B cell (primary cell): ENCODE data around the gene ARHGEF4. TPM values are rescaled to one million over a fixed set of nuclear protein-coding genes. Genes with fewer than 3 reads are reported as not detected.

Experiments used
- ATAC-seq: fragments of 200-7000 bp; cut with Tn5 transposase; one replicate; pipeline ENCODE4 v1.10.0; 2021; ENCODE audit warnings: low read depth, mild to moderate bottlenecking, moderate number of reproducible peaks, moderate library complexity
- CTCF ChIA-PET: fragments of 350-600 bp; sonication (Branson Sonifier 250); formaldehyde crosslinking; loops from one replicate; lab custom pipeline; 2021; ENCODE audit warnings: antibody characterized with exemption, inconsistent platforms; lab: Charles Lee
- POLR2A ChIA-PET: fragments of 350-600 bp; sonication (Branson Sonifier 250); formaldehyde crosslinking; loops from one replicate; lab custom pipeline; 2021; ENCODE audit warnings: antibody characterized with exemption; lab: Charles Lee
- DNase-seq: peaks from one replicate; pipeline ENCODE4 v3.0.0; 2013
- H2AFZ ChIP-seq: 2 replicates; pipeline ENCODE4 v1.6.1; 2012; ENCODE audit warnings: mild to moderate bottlenecking, low read depth, low read length; ENCODE audit not compliant: insufficient read depth, poor library complexity, severe bottlenecking
- H3K27ac ChIP-seq, 2 donors: 1 replicate in 1 of 2; 2 replicates in 1 of 2; pipeline ENCODE4 v1.5.1; 2012 to 2013; ENCODE audit warnings: low read length in 2 of 2, mild to moderate bottlenecking in 2 of 2, moderate library complexity in 1 of 2
- H3K27me3 ChIP-seq, 4 experiments: fragments of 200-600 bp in 1 of 4; sonication (generic) in 1 of 4; replicated peaks in 1 of 4; 1 replicate in 2 of 4; 2 replicates in 2 of 4; pipeline versions ENCODE4 v1.6.1 to v1.7.0; 2013 to 2016; ENCODE audit warnings: low read length in 3 of 4, mild to moderate bottlenecking in 2 of 4, mixed read lengths in 1 of 4, moderate library complexity in 1 of 4; ENCODE audit not compliant: insufficient read depth in 4 of 4, control insufficient read depth in 3 of 4; ENCODE audit errors: control extremely low read depth in 1 of 4
- H3K36me3 ChIP-seq, 2 experiments: replicated peaks in 1 of 2; 1 replicate in 1 of 2; 2 replicates in 1 of 2; pipeline versions ENCODE4 v1.6.1 to v1.7.1; 2013; ENCODE audit warnings: low read length in 1 of 2; ENCODE audit not compliant: insufficient read depth in 2 of 2, control insufficient read depth in 1 of 2; ENCODE audit errors: control extremely low read depth in 1 of 2, extremely low read depth in 1 of 2
- H3K4me1 ChIP-seq, 2 donors: fragments of 200-600 bp in 1 of 2; sonication (generic) in 1 of 2; 1 replicate in 1 of 2; 2 replicates in 1 of 2; pipeline versions ENCODE4 v1.5.1 to v1.6.1; 2013 to 2017; ENCODE audit warnings: low read length in 2 of 2; ENCODE audit not compliant: control insufficient read depth in 2 of 2, insufficient read depth in 2 of 2
- H3K4me2 ChIP-seq: replicated peaks from 2 replicates; pipeline ENCODE3; 2012; ENCODE audit warnings: mild to moderate bottlenecking, low read depth, low read length; ENCODE audit not compliant: poor library complexity, severe bottlenecking
- H3K4me3 ChIP-seq, 5 experiments: fragments of 200-600 bp in 1 of 5; sonication (generic) in 1 of 5; 1 replicate in 3 of 5; 2 replicates in 2 of 5; pipeline versions ENCODE4 v1.5.1 to v1.7.0; 2011 to 2016; ENCODE audit warnings: low read length in 4 of 5, mild to moderate bottlenecking in 4 of 5, low read depth in 2 of 5, control low read depth in 1 of 5, moderate library complexity in 1 of 5; ENCODE audit not compliant: insufficient read depth in 1 of 5; ENCODE audit errors: control extremely low read depth in 1 of 5, extremely low read depth in 1 of 5
- H3K79me2 ChIP-seq: fragments of 200-600 bp; sonication (generic); one replicate; pipeline ENCODE4 v1.6.0; 2016; ENCODE audit warnings: low read length; ENCODE audit not compliant: control insufficient read depth, insufficient read depth
- H3K9ac ChIP-seq: fragments of 200-600 bp; sonication (generic); 2 replicates; pipeline ENCODE4 v1.6.1; 2017; ENCODE audit warnings: mild to moderate bottlenecking, low read length, moderate library complexity
- H3K9me3 ChIP-seq, 3 donors: one replicate each; pipeline versions ENCODE4 v1.6.1 to v1.7.1; 2013; ENCODE audit warnings: low read length in 2 of 3; ENCODE audit not compliant: control insufficient read depth in 2 of 3, insufficient read depth in 1 of 3; ENCODE audit errors: control extremely low read depth in 1 of 3
- H4K20me1 ChIP-seq: 2 replicates; pipeline ENCODE4 v1.6.0; 2012; ENCODE audit warnings: mild to moderate bottlenecking, low read length; ENCODE audit not compliant: insufficient read depth, control insufficient read depth, poor library complexity, severe bottlenecking
- H3K27ac Mint-ChIP-seq: one replicate; pipeline ENCODE4 v1.8.0; 2021; ENCODE audit warnings: mixed read lengths
- H3K27me3 Mint-ChIP-seq: one replicate; pipeline ENCODE4 v1.8.0; 2021; ENCODE audit warnings: mixed read lengths
- H3K4me1 Mint-ChIP-seq: one replicate; pipeline ENCODE4 v1.8.0; 2021; ENCODE audit warnings: mixed read lengths
- H3K4me3 Mint-ChIP-seq: one replicate; pipeline ENCODE4 v1.8.0; 2021; ENCODE audit warnings: mixed read lengths
- H3K9me3 Mint-ChIP-seq: one replicate; pipeline ENCODE4 v1.8.0; 2022; ENCODE audit warnings: mixed read lengths; ENCODE audit not compliant: insufficient read depth
- CTCF ChIP-seq: fragments of 200-600 bp; IDR thresholded peaks from one replicate; pipeline ENCODE4 v1.8.0; 2022; ENCODE audit warnings: antibody characterized with exemption, mild to moderate bottlenecking
- EZH2 ChIP-seq: IDR thresholded peaks from 2 replicates; pipeline ENCODE4 v1.6.1; 2012; ENCODE audit warnings: borderline replicate concordance, low read depth, mild to moderate bottlenecking, moderate library complexity, low read length; ENCODE audit not compliant: insufficient read depth, poor library complexity, severe bottlenecking
- WGBS: methylation state at CpG from one replicate; pipeline ENCODE4 v1.1.5; 2013; ENCODE audit warnings: missing lambda C conversion rate; ENCODE audit not compliant: insufficient coverage; 5-methylcytosine and 5-hydroxymethylcytosine counted together
- intact Hi-C: fragments of 100-400 bp; cut with micrococcal nuclease; formaldehyde crosslinking; loops from one replicate; pipeline ENCODE4 v1.10.0; 2022
- polyA plus RNA-seq: library from polyadenylated mRNA; depleted of rRNA; stranded (reverse); fragments of >200 nt; gene quantifications from 2 replicates; pipeline ENCODE4 v1.2.3, GENCODE V29; 2012
- total RNA-seq, 2 donors: library from RNA; stranded (reverse); fragments of 120-200 nt in 1 of 2; gene quantifications; 1 replicate in 1 of 2; 2 replicates in 1 of 2; pipeline versions ENCODE4 v1.2.3 to v1.2.4, GENCODE V29; 2013 to 2022

ARHGEF4 gene
- total and polyA plus RNA-seq, 2 donors (not counting 1 experiment from before 2014, with no cell fraction given) = 2.1 TPM; not detected in 1

GRCh38 chr2:131039908-131040660 is 203.4 kb downstream of the ARHGEF4 start:
- Histone ChIP-seq H3K9ac (no peak overlapping the region), H3K4me2 (peak overlapping the region; percentile 54), H3K4me1 (peaks cover 7 to 8% of the 10 kb centered on the region in 2 donors), H3K9me3 (no peaks in the 10 kb centered on the region), H3K36me3 (no peaks in the 10 kb centered on the region), H3K79me2 (no peaks in the 10 kb centered on the region), H3K27me3 (peaks cover 0 to 36% (median 2%) of the 10 kb centered on the region in 4 experiments), H3K27ac (no peak overlapping the region), H3K4me3 (no peak overlapping the region), H2AFZ (no peak overlapping the region), H4K20me1 (no peaks in the 10 kb centered on the region)
- TF ChIP-seq CTCF (no peak), EZH2 (no peak)
- no peak overlapping the region for H3K27ac Mint-ChIP-seq
- WGBS = 13% methylated on average over 75 of the region's 75 CpGs
- ATAC-seq (no peak), DNase-seq (no peak)
- ChIA-PET CTCF (no interaction called here), POLR2A (no interaction called here)
- peaks cover 10% of the 10 kb centered on the region for H3K4me1 Mint-ChIP-seq
- peak overlapping the region; percentile 34 for H3K4me3 Mint-ChIP-seq
- no peaks in the 10 kb centered on the region for H3K9me3 Mint-ChIP-seq
- intact Hi-C loops = no loop called here
- H3K27me3 Mint-ChIP-seq = peaks cover 22% of the 10 kb centered on the region

GRCh38 chr2:131040661-131041401 is 204.1 kb downstream of the ARHGEF4 start:
- peaks cover 10% of the 10 kb centered on the region for H3K4me1 Mint-ChIP-seq
- no peak for DNase-seq

More at GRCh38 chr2:131040661-131041401, 204.1 kb downstream of the ARHGEF4 start:
- Histone ChIP-seq H2AFZ (no peak overlapping the region), H3K27ac (no peak overlapping the region), H3K36me3 (no peaks in the 10 kb centered on the region), H3K9ac (no peak overlapping the region), H3K4me3 (no peak overlapping the region), H3K9me3 (no peaks in the 10 kb centered on the region), H4K20me1 (no peaks in the 10 kb centered on the region), H3K79me2 (no peaks in the 10 kb centered on the region), H3K27me3 (peaks cover 0 to 31% (median 0%) of the 10 kb centered on the region in 4 experiments), H3K4me1 (peaks cover 7 to 8% of the 10 kb centered on the region in 2 donors), H3K4me2 (peak overlapping the region; percentile 54)
- 68% methylated on average over 23 of the region's 23 CpGs for WGBS
- Mint-ChIP-seq H3K27ac (no peak overlapping the region), H3K27me3 (peaks cover 21% of the 10 kb centered on the region), H3K4me3 (no peak overlapping the region), H3K9me3 (no peaks in the 10 kb centered on the region)
- intact Hi-C loops = no loop called here
- ChIA-PET POLR2A (no interaction called here), CTCF (no interaction called here)
- no peak for TF ChIP-seq EZH2
- no peak for ATAC-seq
